CD4-positive, alpha-beta memory T cell (primary cell): ENCODE measurements around the gene COL27A1. TPM values are rescaled to one million over a fixed set of nuclear protein-coding genes. Genes with fewer than 3 reads are reported as not detected.
A peak's percentile ranks its signal among the peaks of the same experiment; 100 is the strongest.

ENCODE experiments used
- CTCF ChIA-PET: fragments of 350-600 bp; sonication (Branson Sonifier 250); formaldehyde crosslinking; loops from one replicate; lab custom pipeline; 2021; ENCODE audit warnings: inconsistent platforms; ENCODE audit not compliant: partially characterized antibody; lab: Charles Lee
- POLR2A ChIA-PET: fragments of 350-600 bp; sonication (Branson Sonifier 250); formaldehyde crosslinking; loops from one replicate; lab custom pipeline; 2021; ENCODE audit not compliant: partially characterized antibody; lab: Charles Lee
- DNase-seq, 5 donors: peaks; one replicate each; pipeline versions ENCODE4 v3.0.0 to v3.0.0-alpha.2; 2020 to 2022; ENCODE audit warnings: mixed read lengths in 1 of 5
- H3K27ac ChIP-seq: one replicate; pipeline ENCODE4 v1.7.0; 2013; ENCODE audit warnings: low read depth, low read length
- H3K27me3 ChIP-seq: 2 replicates; pipeline ENCODE4 v1.7.0; 2013; ENCODE audit warnings: mild to moderate bottlenecking, low read length, moderate library complexity; ENCODE audit not compliant: insufficient read depth
- H3K36me3 ChIP-seq: 2 replicates; pipeline ENCODE4 v1.7.0; 2013; ENCODE audit warnings: mild to moderate bottlenecking, low read length, moderate library complexity; ENCODE audit not compliant: insufficient read depth
- H3K4me1 ChIP-seq: 2 replicates; pipeline ENCODE4 v1.7.0; 2013; ENCODE audit warnings: mild to moderate bottlenecking, low read length, moderate library complexity; ENCODE audit not compliant: insufficient read depth
- H3K4me3 ChIP-seq, 2 donors: one replicate each; pipeline ENCODE4 v1.7.0; 2013; ENCODE audit warnings: low read length in 2 of 2, mild to moderate bottlenecking in 1 of 2
- H3K9me3 ChIP-seq, 2 donors: one replicate each; pipeline ENCODE4 v1.7.0; 2013; ENCODE audit warnings: low read length in 2 of 2, control low read depth in 1 of 2; ENCODE audit not compliant: control insufficient read depth in 1 of 2
- H3K27ac Mint-ChIP-seq, 7 donors: one replicate each; pipeline ENCODE4 v1.8.0; 2020 to 2021; ENCODE audit warnings: mixed read lengths in 7 of 7, mild to moderate bottlenecking in 6 of 7, inconsistent platforms in 3 of 7, moderate library complexity in 3 of 7
- H3K27me3 Mint-ChIP-seq, 2 donors: one replicate each; pipeline ENCODE4 v1.8.0; 2020 to 2021; ENCODE audit warnings: mixed read lengths in 2 of 2
- H3K36me3 Mint-ChIP-seq, 2 donors: one replicate each; pipeline ENCODE4 v1.8.0; 2020 to 2021; ENCODE audit warnings: mixed read lengths in 2 of 2, inconsistent platforms in 1 of 2, mild to moderate bottlenecking in 1 of 2
- H3K4me1 Mint-ChIP-seq, 4 donors: one replicate each; pipeline ENCODE4 v1.8.0; 2020 to 2021; ENCODE audit warnings: mixed read lengths in 4 of 4, mild to moderate bottlenecking in 1 of 4
- H3K4me3 Mint-ChIP-seq, 8 donors: one replicate each; pipeline ENCODE4 v1.8.0; 2020 to 2021; ENCODE audit warnings: mixed read lengths in 8 of 8, mild to moderate bottlenecking in 7 of 8, moderate library complexity in 6 of 8, inconsistent platforms in 3 of 8
- H3K9me3 Mint-ChIP-seq, 8 donors: one replicate each; pipeline ENCODE4 v1.8.0; 2020 to 2021; ENCODE audit warnings: mixed read lengths in 8 of 8, mild to moderate bottlenecking in 5 of 8, inconsistent platforms in 3 of 8, moderate library complexity in 1 of 8
- intact Hi-C: fragments of 100-400 bp; cut with micrococcal nuclease; formaldehyde crosslinking; loops from one replicate; pipeline ENCODE4 v1.15.1; 2023
- polyA plus RNA-seq, 2 donors: library from polyadenylated mRNA; unstranded; fragments of 300-500 nt; fragmentation: Illumina TruSeq; gene quantifications; one replicate each; pipeline ENCODE4 v1.2.3, GENCODE V29; 2021
- total RNA-seq, 2 experiments: library from RNA; stranded (reverse); gene quantifications; one replicate each; pipeline ENCODE4 v1.2.3, GENCODE V29; 2021

Gene COL27A1
- total and polyA plus RNA-seq, 4 experiments from 2014 or later: 1.3 TPM; not detected in 2

- DNase-seq: no peak
- Histone ChIP-seq H3K27ac (no peak overlapping the region), H3K4me1 (no peaks in the 10 kb centered on the region), H3K4me3 (no peak overlapping the region), H3K36me3 (no peaks in the 10 kb centered on the region), H3K9me3 (no peaks in the 10 kb centered on the region), H3K27me3 (no peaks in the 10 kb centered on the region)
- ChIA-PET POLR2A (no interaction called here), CTCF (interaction anchor here (0.5 to 1.1 kb wide), 3 partner anchors 25 to 172 kb away, joined by 3 to 5 read pairs (median 3); no protein-coding TSS in a partner anchor)
- H3K27ac Mint-ChIP-seq: peak overlapping the region in 1 of 7 donors; percentile 73
- intact Hi-C loops: no loop called here
- H3K36me3 Mint-ChIP-seq: no peaks in the 10 kb centered on the region
- no peak overlapping the region for H3K4me3 Mint-ChIP-seq
- no peaks in the 10 kb centered on the region for H3K9me3 Mint-ChIP-seq
- H3K27me3 Mint-ChIP-seq: peaks cover 6 to 10% of the 10 kb centered on the region in 2 donors
- no peaks in the 10 kb centered on the region for H3K4me1 Mint-ChIP-seq
Observed at GRCh38 chr9:114314881-114315722, 159.8 kb downstream of the COL27A1 start.

GRCh38 chr9:114315723-114316363 is 160.5 kb downstream of the COL27A1 start:
- POLR2A ChIA-PET: no interaction called here
- CTCF ChIA-PET: interaction anchor here (1.1 kb wide), 3 partner anchors 8 to 90 kb away, joined by 3 to 5 read pairs (median 3); no protein-coding TSS in a partner anchor
- H3K9me3 ChIP-seq: no peaks in the 10 kb centered on the region
- H3K36me3 ChIP-seq: no peaks in the 10 kb centered on the region
- no peak for DNase-seq
- Mint-ChIP-seq H3K9me3 (no peaks in the 10 kb centered on the region), H3K4me3 (no peak overlapping the region), H3K4me1 (no peaks in the 10 kb centered on the region), H3K27ac (no peak overlapping the region), H3K36me3 (no peaks in the 10 kb centered on the region), H3K27me3 (peaks cover 8 to 10% of the 10 kb centered on the region in 2 donors)
- no peak overlapping the region for H3K4me3 ChIP-seq
- H3K27ac ChIP-seq: no peak overlapping the region
- no peaks in the 10 kb centered on the region for H3K4me1 ChIP-seq
- H3K27me3 ChIP-seq: no peaks in the 10 kb centered on the region
- intact Hi-C loops: no loop called here

GRCh38 chr9:114316605-114317230 is 161.4 kb downstream of the COL27A1 start:
- Mint-ChIP-seq H3K36me3 (no peaks in the 10 kb centered on the region), H3K27me3 (peaks cover 8 to 10% of the 10 kb centered on the region in 2 donors), H3K4me3 (no peak overlapping the region), H3K4me1 (no peaks in the 10 kb centered on the region), H3K9me3 (no peaks in the 10 kb centered on the region), H3K27ac (no peak overlapping the region)
- intact Hi-C loops: no loop called here
- Histone ChIP-seq H3K9me3 (no peaks in the 10 kb centered on the region), H3K27ac (no peak overlapping the region), H3K4me3 (no peak overlapping the region), H3K36me3 (no peaks in the 10 kb centered on the region), H3K27me3 (no peaks in the 10 kb centered on the region), H3K4me1 (no peaks in the 10 kb centered on the region)
- CTCF ChIA-PET: interaction anchor here (1.1 kb wide), 2 partner anchors 9 to 23 kb away, joined by 3 read pairs; no protein-coding TSS in a partner anchor
- POLR2A ChIA-PET: no interaction called here
- no peak for DNase-seq

- Mint-ChIP-seq H3K27me3 (peaks cover 10% of the 10 kb centered on the region in 2 donors), H3K36me3 (no peaks in the 10 kb centered on the region), H3K27ac (no peak overlapping the region), H3K4me3 (no peak overlapping the region), H3K4me1 (no peaks in the 10 kb centered on the region), H3K9me3 (no peaks in the 10 kb centered on the region)
- Histone ChIP-seq H3K4me3 (no peak overlapping the region), H3K27ac (no peak overlapping the region), H3K4me1 (no peaks in the 10 kb centered on the region), H3K27me3 (no peaks in the 10 kb centered on the region), H3K36me3 (no peaks in the 10 kb centered on the region), H3K9me3 (no peaks in the 10 kb centered on the region)
- ChIA-PET POLR2A (no interaction called here), CTCF (no interaction called here)
- intact Hi-C loops: no loop called here
- DNase-seq: no peak
Observed at GRCh38 chr9:114317665-114318357, 162.5 kb downstream of the COL27A1 start.

- no peak overlapping the region for H3K4me3 Mint-ChIP-seq
- H3K36me3 Mint-ChIP-seq: no peaks in the 10 kb centered on the region
- no peaks in the 10 kb centered on the region for H3K9me3 ChIP-seq
- DNase-seq: no peak
- H3K27ac Mint-ChIP-seq: no peak overlapping the region
- H3K9me3 Mint-ChIP-seq: no peaks in the 10 kb centered on the region
- H3K36me3 ChIP-seq: no peaks in the 10 kb centered on the region
- H3K4me3 ChIP-seq: no peak overlapping the region
- intact Hi-C loops: no loop called here
- ChIA-PET POLR2A (no interaction called here), CTCF (no interaction called here)
- H3K27me3 ChIP-seq: no peaks in the 10 kb centered on the region
- peaks cover 10% of the 10 kb centered on the region in 2 donors for H3K27me3 Mint-ChIP-seq
- H3K27ac ChIP-seq: no peak overlapping the region
- no peaks in the 10 kb centered on the region for H3K4me1 Mint-ChIP-seq
- no peaks in the 10 kb centered on the region for H3K4me1 ChIP-seq
Observed at GRCh38 chr9:114318416-114318815, 163.1 kb downstream of the COL27A1 start.

- H3K4me3 ChIP-seq: no peak overlapping the region
- Mint-ChIP-seq H3K27me3 (peaks cover 10% of the 10 kb centered on the region in 2 donors), H3K36me3 (no peaks in the 10 kb centered on the region), H3K4me1 (no peaks in the 10 kb centered on the region), H3K27ac (no peak overlapping the region), H3K9me3 (no peaks in the 10 kb centered on the region), H3K4me3 (no peak overlapping the region)
- CTCF ChIA-PET: no interaction called here
- POLR2A ChIA-PET: no interaction called here
- intact Hi-C loops: no loop called here
- H3K4me1 ChIP-seq: no peaks in the 10 kb centered on the region
- DNase-seq: no peak
- no peaks in the 10 kb centered on the region for H3K36me3 ChIP-seq
- no peak overlapping the region for H3K27ac ChIP-seq
- H3K9me3 ChIP-seq: no peaks in the 10 kb centered on the region
- H3K27me3 ChIP-seq: no peaks in the 10 kb centered on the region
Observed at GRCh38 chr9:114319147-114319546, 163.8 kb downstream of the COL27A1 start.
